Measurements from ENCODE around the gene CELA2B. TPM values are rescaled to one million over a fixed set of nuclear protein-coding genes. Genes with fewer than 3 reads are reported as not detected.

Gene CELA2B
- polyA plus RNA-seq, 3 donors = not detected

GRCh38 chr1:15526490-15527339 lies 50.8 kb downstream of the CELA2B start, which contains the start of gene DNAJC16:
Gene DNAJC16 (plus strand): TSS chr1:15526848. CDS start chr1:15529106, 2,258 bp downstream.
- Mint-ChIP-seq H3K36me3 (peaks cover 11 to 12% of the 10 kb centered on the region in 2 donors), H3K4me3 (peak within 1 kb of the TSS; percentile 85 to 91), H3K27me3 (ENCODE audit: low read depth in 3 of 3) (peaks cover 0 to 3% (median 0%) of the 10 kb centered on the region in 3 donors), H3K27ac (peak within 1 kb of the TSS; percentile 98 to 100 (median 99)), H3K9me3 (peaks cover 0 to 1% (median 0%) of the 10 kb centered on the region in 7 donors), H3K4me1 (peaks cover 42% of the 10 kb centered on the region)
- under 1% methylated on average over 65 of the region's 65 CpGs for WGBS (ENCODE audit: insufficient coverage)
- Histone ChIP-seq H3K9ac (ENCODE audit: insufficient read depth, low read length, poor library complexity, severe bottlenecking) (peak within 1 kb of the TSS; percentile 83), H3K4me2 (replicated peaks; ENCODE audit: extremely low read depth, low read length, poor library complexity, severe bottlenecking) (peak within 1 kb of the TSS; percentile 84), H3K27me3 (ENCODE audit: control insufficient read depth in 2 of 2, insufficient read depth in 2 of 2, low read length in 2 of 2) (no peaks in the 10 kb centered on the region), H3K79me2 (ENCODE audit: insufficient read depth, low read length) (peaks cover 31% of the 10 kb centered on the region), H3K9me3 (replicated peaks in 1 of 2; ENCODE audit: control insufficient read depth in 1 of 2, insufficient read depth in 1 of 2, low read length in 2 of 2) (no peaks in the 10 kb centered on the region), H4K20me1 (ENCODE audit: insufficient read depth, low read length) (no peaks in the 10 kb centered on the region), H3K4me3 (replicated peaks in 1 of 3; ENCODE audit: low read depth in 2 of 3, low read length in 3 of 3) (peak within 1 kb of the TSS; percentile 73 to 84 (median 77)), H3K4me1 (ENCODE audit: control insufficient read depth in 1 of 2, insufficient read depth in 2 of 2, low read length in 2 of 2) (peaks cover 29 to 43% of the 10 kb centered on the region in 2 donors), H3K36me3 (replicated peaks in 1 of 2; ENCODE audit: control insufficient read depth in 1 of 2, insufficient read depth in 2 of 2, low read length in 2 of 2) (peaks cover 0 to 10% of the 10 kb centered on the region in 2 donors), H2AFZ (ENCODE audit: insufficient read depth, low read depth, low read length, poor library complexity, severe bottlenecking) (peak within 1 kb of the TSS; percentile 87), H3K27ac (ENCODE audit: low read depth in 1 of 2, low read length in 2 of 2) (peak within 1 kb of the TSS; percentile 80 to 88)
- intact Hi-C loops (cut with micrococcal nuclease) = loop anchor here (5.0 kb wide), 1 partner anchor 91 kb away; the partner anchor contains the start of gene DDI2 (in 2 of the 2)
- no peak for TF ChIP-seq CTCF (IDR thresholded peaks at IDR 0.05)
- DNase-seq = peak; percentile 99 to 100 (median 100)

GRCh38 chr1:15531003-15531402 lies 55.1 kb downstream of the CELA2B start:
- Histone ChIP-seq H2AFZ (ENCODE audit: insufficient read depth, low read depth, low read length, poor library complexity, severe bottlenecking) (no peak overlapping the region), H4K20me1 (ENCODE audit: insufficient read depth, low read length) (no peaks in the 10 kb centered on the region), H3K4me3 (replicated peaks in 1 of 3; ENCODE audit: low read depth in 2 of 3, low read length in 3 of 3) (no peak overlapping the region), H3K9me3 (replicated peaks in 1 of 2; ENCODE audit: control insufficient read depth in 1 of 2, insufficient read depth in 1 of 2, low read length in 2 of 2) (no peaks in the 10 kb centered on the region), H3K4me1 (ENCODE audit: control insufficient read depth in 1 of 2, insufficient read depth in 2 of 2, low read length in 2 of 2) (peaks cover 17 to 33% of the 10 kb centered on the region in 2 donors), H3K79me2 (ENCODE audit: insufficient read depth, low read length) (peaks cover 16% of the 10 kb centered on the region), H3K36me3 (replicated peaks in 1 of 2; ENCODE audit: control insufficient read depth in 1 of 2, insufficient read depth in 2 of 2, low read length in 2 of 2) (peaks cover 9 to 37% of the 10 kb centered on the region in 2 donors), H3K27ac (ENCODE audit: low read depth in 1 of 2, low read length in 2 of 2) (no peak overlapping the region), H3K9ac (ENCODE audit: insufficient read depth, low read length, poor library complexity, severe bottlenecking) (no peak overlapping the region), H3K4me2 (replicated peaks; ENCODE audit: extremely low read depth, low read length, poor library complexity, severe bottlenecking) (no peak overlapping the region), H3K27me3 (ENCODE audit: control insufficient read depth in 2 of 2, insufficient read depth in 2 of 2, low read length in 2 of 2) (no peaks in the 10 kb centered on the region)
- peaks cover 28 to 29% of the 10 kb centered on the region in 2 donors for H3K36me3 Mint-ChIP-seq
- H3K9me3 Mint-ChIP-seq = peaks cover 0 to 1% (median 0%) of the 10 kb centered on the region in 7 donors
- 100% methylated on average over 1 of the region's 4 CpGs for WGBS (ENCODE audit: insufficient coverage)
- no peak for DNase-seq
- no peaks in the 10 kb centered on the region for H3K27me3 Mint-ChIP-seq (ENCODE audit: low read depth in 3 of 3)
- no peak for TF ChIP-seq CTCF (IDR thresholded peaks at IDR 0.05)
- peaks cover 28% of the 10 kb centered on the region for H3K4me1 Mint-ChIP-seq
- no peak overlapping the region for H3K4me3 Mint-ChIP-seq
- intact Hi-C loops (cut with micrococcal nuclease) = no loop called here
- H3K27ac Mint-ChIP-seq = no peak overlapping the region
